Memory B cell (primary cell): ENCODE measurements around the gene ZNF609.
A peak's percentile ranks its signal among the peaks of the same experiment; 100 is the strongest.

Experiments
- ATAC-seq: fragments of 150-1000 bp; cut with Tn5 transposase; 2 replicates; pipeline ENCODE4 v1.10.0; 2021; ENCODE audit warnings: low read depth, mild to moderate bottlenecking, moderate library complexity
- DNase-seq, 2 donors: peaks; one replicate each; pipeline ENCODE4 v3.0.0; 2022; ENCODE audit warnings: low spot score in 2 of 2
- H3K27ac Mint-ChIP-seq: one replicate; pipeline ENCODE4 v1.8.0; 2022; ENCODE audit warnings: mild to moderate bottlenecking, moderate library complexity, mixed read lengths
- H3K27me3 Mint-ChIP-seq: one replicate; pipeline ENCODE4 v1.8.0; 2022; ENCODE audit warnings: mixed read lengths
- H3K36me3 Mint-ChIP-seq: one replicate; pipeline ENCODE4 v1.8.0; 2022; ENCODE audit warnings: mild to moderate bottlenecking, mixed read lengths
- H3K4me1 Mint-ChIP-seq: one replicate; pipeline ENCODE4 v1.8.0; 2022; ENCODE audit warnings: mixed read lengths
- H3K4me3 Mint-ChIP-seq: one replicate; pipeline ENCODE4 v1.8.0; 2022; ENCODE audit warnings: mild to moderate bottlenecking, moderate library complexity, mixed read lengths
- H3K9me3 Mint-ChIP-seq: one replicate; pipeline ENCODE4 v1.8.0; 2022; ENCODE audit warnings: mixed read lengths

The ZNF609 gene

GRCh38 chr15:64647367-64647766, 187.0 kb downstream of the ZNF609 start:
- no peaks in the 10 kb centered on the region for H3K27me3 Mint-ChIP-seq
- peaks cover 2% of the 10 kb centered on the region for H3K9me3 Mint-ChIP-seq
- H3K4me1 Mint-ChIP-seq: peaks cover 15% of the 10 kb centered on the region
- peaks cover 7% of the 10 kb centered on the region for H3K36me3 Mint-ChIP-seq
- no peak for DNase-seq
- no peak overlapping the region for H3K27ac Mint-ChIP-seq
- no peak overlapping the region for H3K4me3 Mint-ChIP-seq
- no peak for ATAC-seq

DNA sequence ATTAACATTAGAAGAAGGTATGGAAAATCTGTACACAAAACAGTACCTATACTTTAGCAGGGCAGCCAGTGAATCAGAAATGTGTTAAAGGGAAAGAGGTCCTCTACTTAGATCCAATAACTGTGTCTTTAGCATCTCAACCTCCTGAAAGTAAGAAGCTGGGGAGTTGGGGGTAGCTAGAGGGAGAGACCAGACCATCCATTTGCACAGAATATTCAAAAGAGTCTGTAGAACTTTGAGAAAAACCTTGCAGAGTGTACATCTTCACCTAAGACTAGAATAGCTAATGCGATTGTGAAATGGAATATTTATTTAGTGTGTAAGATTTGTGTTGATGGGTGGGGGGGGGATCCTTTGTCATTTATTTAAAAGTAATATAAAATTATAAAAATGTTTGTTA, 190.2 kb downstream of the ZNF609 start:
- peak overlapping the region; percentile 89 for H3K27ac Mint-ChIP-seq
- H3K36me3 Mint-ChIP-seq: peaks cover 1% of the 10 kb centered on the region
- ATAC-seq (no peak), DNase-seq (no peak)
- H3K4me3 Mint-ChIP-seq: no peak overlapping the region
- H3K4me1 Mint-ChIP-seq: peaks cover 15% of the 10 kb centered on the region
- H3K27me3 Mint-ChIP-seq: no peaks in the 10 kb centered on the region
- H3K9me3 Mint-ChIP-seq: no peaks in the 10 kb centered on the region

DNA sequence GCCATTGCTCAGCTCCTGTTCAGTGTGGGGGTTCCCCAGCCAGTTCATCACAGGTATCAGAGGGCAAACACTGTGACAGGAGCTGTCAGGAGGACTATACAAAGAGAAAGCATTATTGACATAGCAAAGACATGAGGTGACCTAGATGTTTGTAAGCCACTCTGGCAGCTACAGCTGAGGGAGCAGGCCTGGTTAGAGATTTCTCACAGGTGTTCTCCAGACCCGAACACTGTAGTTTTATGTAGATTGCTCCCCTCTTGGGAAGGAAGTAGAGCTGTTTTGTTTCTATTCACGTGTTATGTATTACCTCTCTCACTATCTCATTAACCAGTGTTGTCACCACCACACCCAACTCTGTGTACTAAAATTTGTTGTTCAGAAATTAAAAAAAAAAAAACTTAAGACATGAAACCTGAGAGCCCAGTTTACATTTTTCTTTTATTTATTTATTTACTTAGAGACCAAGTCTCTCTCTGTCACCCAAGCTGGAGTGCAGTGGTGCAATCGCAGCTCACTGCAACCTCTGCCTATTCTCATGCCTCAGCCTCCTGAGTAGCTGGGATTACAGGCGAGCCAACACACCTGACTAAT, 191.3 kb downstream of the ZNF609 start:
- no peaks in the 10 kb centered on the region for H3K27me3 Mint-ChIP-seq

GRCh38 chr15:64653757-64654156, 193.4 kb downstream of the ZNF609 start:
- Mint-ChIP-seq H3K36me3 (peaks cover 2% of the 10 kb centered on the region), H3K4me1 (peaks cover 13% of the 10 kb centered on the region), H3K9me3 (no peaks in the 10 kb centered on the region), H3K4me3 (no peak overlapping the region), H3K27ac (no peak overlapping the region), H3K27me3 (no peaks in the 10 kb centered on the region)
- DNase-seq: no peak
- ATAC-seq: no peak

More for the DNA sequence above, 191.3 kb downstream of the ZNF609 start:
- Mint-ChIP-seq H3K9me3 (no peaks in the 10 kb centered on the region), H3K36me3 (no peaks in the 10 kb centered on the region), H3K4me1 (peaks cover 15% of the 10 kb centered on the region), H3K4me3 (peak overlapping the region; percentile 22), H3K27ac (peak overlapping the region; percentile 89)
- peak; percentile 92 for ATAC-seq
- DNase-seq: peak; percentile 23 to 41

DNA sequence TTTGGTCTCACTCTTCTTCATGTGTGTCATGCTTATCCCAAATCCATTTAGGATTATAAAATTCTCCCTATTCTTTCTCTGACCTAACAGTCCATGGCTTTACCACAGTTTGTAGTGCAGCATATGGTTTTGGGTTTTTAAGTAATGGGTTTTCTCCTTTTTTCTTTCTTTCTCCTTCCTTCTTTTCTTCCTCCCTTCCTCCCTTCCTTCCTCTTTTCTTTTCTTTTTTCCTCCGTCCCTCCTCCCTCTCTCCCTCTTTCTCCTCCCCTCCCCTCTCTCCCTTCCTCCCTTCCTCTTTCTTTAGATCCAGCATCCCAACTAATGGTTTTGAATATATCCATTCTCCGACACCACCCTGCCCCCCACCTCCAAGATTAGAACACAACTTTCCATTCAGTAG, 196.1 kb downstream of the ZNF609 start:
- ATAC-seq (no peak), DNase-seq (no peak)
- peaks cover 3% of the 10 kb centered on the region for H3K4me1 Mint-ChIP-seq
- no peak overlapping the region for H3K4me3 Mint-ChIP-seq
- H3K27me3 Mint-ChIP-seq: no peaks in the 10 kb centered on the region
- H3K27ac Mint-ChIP-seq: no peak overlapping the region
- H3K36me3 Mint-ChIP-seq: peaks cover 2% of the 10 kb centered on the region
- no peaks in the 10 kb centered on the region for H3K9me3 Mint-ChIP-seq

DNA sequence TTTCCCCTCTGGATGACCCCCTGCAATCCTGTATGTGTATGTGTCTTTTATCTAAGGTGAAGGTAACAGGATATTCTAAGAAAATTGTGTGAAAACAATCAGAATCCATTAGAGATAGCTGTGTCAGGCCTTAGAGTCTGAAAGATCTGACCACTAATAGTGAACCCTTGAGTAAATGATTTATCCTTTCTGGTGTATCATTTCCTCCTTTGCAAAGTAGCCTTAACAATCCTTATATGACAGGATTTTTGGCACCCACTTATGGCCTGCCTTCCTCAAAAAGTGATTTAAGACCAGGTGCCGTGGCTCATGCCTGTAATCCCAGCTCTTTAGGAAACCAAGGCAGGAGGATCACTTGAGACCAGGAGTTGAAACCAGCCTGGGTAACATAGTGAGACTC, 204.8 kb downstream of the ZNF609 start:
- no peak overlapping the region for H3K27ac Mint-ChIP-seq
- ATAC-seq (no peak), DNase-seq (no peak)
- H3K27me3 Mint-ChIP-seq: no peaks in the 10 kb centered on the region
- no peak overlapping the region for H3K4me3 Mint-ChIP-seq
- no peaks in the 10 kb centered on the region for H3K9me3 Mint-ChIP-seq
- H3K36me3 Mint-ChIP-seq: peaks cover 7% of the 10 kb centered on the region
- peaks cover 2% of the 10 kb centered on the region for H3K4me1 Mint-ChIP-seq

DNA sequence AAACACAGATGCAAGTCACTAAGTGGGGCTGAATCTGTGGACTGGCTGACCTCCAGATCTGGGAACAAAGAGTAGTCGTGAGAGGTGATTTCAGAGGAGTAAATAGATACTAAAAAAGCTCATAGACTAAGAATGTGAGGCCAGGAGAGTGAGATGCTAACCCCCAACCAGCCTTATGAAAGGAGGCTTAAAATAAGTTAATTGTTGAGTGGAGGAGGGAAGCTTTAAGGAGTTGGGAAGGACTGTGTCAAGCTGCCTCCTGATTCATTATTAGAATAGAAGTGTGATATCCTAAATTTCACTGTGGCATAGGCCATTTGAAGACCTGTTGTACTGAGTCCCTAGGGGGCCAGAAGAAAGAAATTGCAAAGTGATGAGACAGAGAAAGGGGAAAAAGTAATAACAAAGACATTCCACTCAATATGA, 207.4 kb downstream of the ZNF609 start:
- Mint-ChIP-seq H3K36me3 (peaks cover 7% of the 10 kb centered on the region), H3K4me3 (no peak overlapping the region), H3K27me3 (no peaks in the 10 kb centered on the region), H3K4me1 (peaks cover 2% of the 10 kb centered on the region), H3K9me3 (no peaks in the 10 kb centered on the region), H3K27ac (peak overlapping the region; percentile 55)
- no peak for DNase-seq
- no peak for ATAC-seq

GRCh38 chr15:64673866-64674265, 213.5 kb downstream of the ZNF609 start:
- no peaks in the 10 kb centered on the region for H3K27me3 Mint-ChIP-seq
- no peak overlapping the region for H3K4me3 Mint-ChIP-seq
- no peaks in the 10 kb centered on the region for H3K9me3 Mint-ChIP-seq
- DNase-seq (no peak), ATAC-seq (no peak)
- no peak overlapping the region for H3K27ac Mint-ChIP-seq
- H3K4me1 Mint-ChIP-seq: no peaks in the 10 kb centered on the region
- H3K36me3 Mint-ChIP-seq: peaks cover 14% of the 10 kb centered on the region

GRCh38 chr15:64678126-64678819, 217.9 kb downstream of the ZNF609 start:
- no peaks in the 10 kb centered on the region for H3K9me3 Mint-ChIP-seq
- H3K27me3 Mint-ChIP-seq: no peaks in the 10 kb centered on the region
- H3K4me1 Mint-ChIP-seq: no peaks in the 10 kb centered on the region
- DNase-seq (no peak), ATAC-seq (no peak)
- H3K4me3 Mint-ChIP-seq: no peak overlapping the region
- peak overlapping the region; percentile 78 for H3K27ac Mint-ChIP-seq
- H3K36me3 Mint-ChIP-seq: peaks cover 28% of the 10 kb centered on the region

DNA sequence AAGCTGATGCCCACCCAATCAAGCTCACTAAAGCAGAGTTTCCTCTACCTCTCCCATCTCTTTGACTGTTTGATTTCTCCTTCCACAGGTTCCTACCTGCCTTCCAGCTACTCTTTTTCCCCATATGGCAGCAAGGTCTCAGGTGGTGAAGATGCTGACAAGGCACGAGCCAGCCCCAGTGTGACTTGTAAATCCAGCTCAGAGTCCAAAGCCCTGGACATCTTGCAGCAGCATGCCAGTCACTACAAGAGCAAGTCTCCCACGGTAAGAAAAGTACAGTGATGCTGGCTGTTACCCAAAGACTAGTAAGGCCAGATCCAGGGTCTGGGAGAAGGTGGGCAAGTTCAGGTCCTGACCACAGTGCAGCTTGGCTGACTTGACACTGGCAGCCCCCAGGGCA, 219.7 kb downstream of the ZNF609 start:
- DNase-seq: no peak
- H3K4me1 Mint-ChIP-seq: no peaks in the 10 kb centered on the region
- ATAC-seq: no peak
- H3K9me3 Mint-ChIP-seq: no peaks in the 10 kb centered on the region
- H3K4me3 Mint-ChIP-seq: no peak overlapping the region
- H3K27me3 Mint-ChIP-seq: no peaks in the 10 kb centered on the region
- peaks cover 23% of the 10 kb centered on the region for H3K36me3 Mint-ChIP-seq
- peak overlapping the region; percentile 33 for H3K27ac Mint-ChIP-seq

DNA sequence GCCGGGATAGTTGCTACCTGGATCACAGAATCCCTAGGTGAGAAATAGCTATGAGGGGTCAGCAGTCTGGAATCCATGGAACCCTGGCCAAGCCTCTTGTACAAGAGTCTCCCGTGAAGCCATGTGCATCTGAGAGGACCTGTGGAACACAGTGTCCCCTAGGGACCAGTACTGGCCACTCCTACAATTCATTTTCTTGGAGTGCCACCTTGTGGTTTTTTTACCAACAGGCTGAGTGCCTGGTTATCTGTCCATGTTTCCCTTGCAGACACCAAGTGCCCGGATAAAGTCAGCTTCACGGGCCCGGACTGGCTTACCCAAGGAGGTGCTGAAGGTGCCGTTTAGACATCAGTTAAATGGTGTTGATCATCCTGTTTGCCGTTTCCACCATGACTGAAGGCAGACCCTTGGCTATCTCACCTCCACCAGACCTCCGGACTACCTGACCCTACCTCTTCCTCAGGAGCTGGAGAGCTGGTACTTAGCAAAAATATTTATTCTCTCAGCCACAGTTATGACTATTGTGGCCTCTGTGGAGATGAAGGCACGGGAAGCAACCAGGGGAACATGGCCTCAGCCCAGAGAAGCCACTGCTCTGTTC, 221.1 kb downstream of the ZNF609 start:
- peak overlapping the region; percentile 33 for H3K27ac Mint-ChIP-seq
- peaks cover 21% of the 10 kb centered on the region for H3K36me3 Mint-ChIP-seq
- H3K9me3 Mint-ChIP-seq: no peaks in the 10 kb centered on the region
- H3K4me3 Mint-ChIP-seq: no peak overlapping the region
- no peak for ATAC-seq
- DNase-seq: no peak
- H3K4me1 Mint-ChIP-seq: no peaks in the 10 kb centered on the region
- H3K27me3 Mint-ChIP-seq: no peaks in the 10 kb centered on the region

- no peaks in the 10 kb centered on the region for H3K9me3 Mint-ChIP-seq
- H3K27ac Mint-ChIP-seq: peak overlapping the region; percentile 60
- DNase-seq (no peak), ATAC-seq (no peak)
- peaks cover 21% of the 10 kb centered on the region for H3K36me3 Mint-ChIP-seq
- H3K27me3 Mint-ChIP-seq: no peaks in the 10 kb centered on the region
- no peak overlapping the region for H3K4me3 Mint-ChIP-seq
- no peaks in the 10 kb centered on the region for H3K4me1 Mint-ChIP-seq
Observed at GRCh38 chr15:64682255-64682654, 221.9 kb downstream of the ZNF609 start.

- Mint-ChIP-seq H3K27me3 (no peaks in the 10 kb centered on the region), H3K9me3 (no peaks in the 10 kb centered on the region), H3K36me3 (peaks cover 25% of the 10 kb centered on the region), H3K4me3 (no peak overlapping the region), H3K4me1 (no peaks in the 10 kb centered on the region), H3K27ac (peak overlapping the region; percentile 60)
- no peak for DNase-seq
- ATAC-seq: no peak
Observed at GRCh38 chr15:64683378-64683777, 223.0 kb downstream of the ZNF609 start.

GRCh38 chr15:64685230-64685888, 225.0 kb downstream of the ZNF609 start:
- ATAC-seq (no peak), DNase-seq (no peak)
- Mint-ChIP-seq H3K36me3 (peaks cover 24% of the 10 kb centered on the region), H3K27ac (no peak overlapping the region), H3K4me1 (no peaks in the 10 kb centered on the region), H3K9me3 (no peaks in the 10 kb centered on the region), H3K27me3 (no peaks in the 10 kb centered on the region), H3K4me3 (no peak overlapping the region)
